ENCODE measurements around the gene CST7. TPM values are rescaled to one million over a fixed set of nuclear protein-coding genes. Genes with fewer than 3 reads are reported as not detected.

The CST7 gene
- total RNA-seq, 6 experiments from 2014 or later, result 1.1 to 4.6 (median 1.5) TPM

- TF ChIP-seq CTCF (IDR thresholded peaks at IDR 0.05) (no peak), POLR2A (IDR thresholded peaks at IDR 0.05) (no peak)
These were observed 21.0 kb downstream of the CST7 start for GRCh38 chr20:24970030-24970553.

GRCh38 chr20:24970754-24971153 is 21.7 kb downstream of the CST7 start:
- H3K36me3 ChIP-seq, result peaks cover 7 to 71% (median 36%) of the 10 kb centered on the region in 4 donors
- intact Hi-C loops (cut with DNase I), result no loop called here
- TF ChIP-seq POLR2A (IDR thresholded peaks at IDR 0.05), result no peak
- H3K27me3 ChIP-seq, result no peaks in the 10 kb centered on the region
- ATAC-seq (peak in 2 of 4 donors; percentile 24 to 30), DNase-seq (peak in 1 of 3 donors; percentile 30)
- 74% methylated on average over 8 of the region's 8 CpGs for WGBS (ENCODE audit: insufficient coverage, low coverage, low lambda C conversion rate, missing lambda C conversion rate)
- no peaks in the 10 kb centered on the region for H3K9me3 ChIP-seq
- no peak overlapping the region for H3K4me3 ChIP-seq
- H3K27ac ChIP-seq, result no peak overlapping the region
- no peaks in the 10 kb centered on the region for H3K4me1 ChIP-seq

More at GRCh38 chr20:24970030-24970553, 21.0 kb downstream of the CST7 start:
- Histone ChIP-seq H3K27me3 (no peaks in the 10 kb centered on the region), H3K4me3 (no peak overlapping the region), H3K4me1 (no peaks in the 10 kb centered on the region), H3K9me3 (no peaks in the 10 kb centered on the region), H3K36me3 (peaks cover 7 to 78% (median 40%) of the 10 kb centered on the region in 4 donors), H3K27ac (no peak overlapping the region)
- 77% methylated on average over 4 of the region's 5 CpGs for WGBS (ENCODE audit: insufficient coverage, low coverage, low lambda C conversion rate, missing lambda C conversion rate)
- ATAC-seq (no peak), DNase-seq (no peak)
- intact Hi-C loops (cut with DNase I), result no loop called here

GRCh38 chr20:24971376-24972101 is 22.5 kb downstream of the CST7 start:
- no peak overlapping the region for H3K27ac ChIP-seq
- DNase-seq (no peak), ATAC-seq (no peak)
- H3K9me3 ChIP-seq, result no peaks in the 10 kb centered on the region
- no peaks in the 10 kb centered on the region for H3K4me1 ChIP-seq
- peaks cover 7 to 69% (median 33%) of the 10 kb centered on the region in 4 donors for H3K36me3 ChIP-seq
- no peaks in the 10 kb centered on the region for H3K27me3 ChIP-seq
- intact Hi-C loops (cut with DNase I), result no loop called here
- no peak for TF ChIP-seq CTCF (IDR thresholded peaks at IDR 0.05)
- no peak for TF ChIP-seq POLR2A (IDR thresholded peaks at IDR 0.05)
- 91% methylated on average over 4 of the region's 6 CpGs for WGBS (ENCODE audit: insufficient coverage, low coverage, low lambda C conversion rate, missing lambda C conversion rate)
- no peak overlapping the region for H3K4me3 ChIP-seq

GRCh38 chr20:24972341-24972740 is 23.3 kb downstream of the CST7 start:
- H3K27ac ChIP-seq, result no peak overlapping the region
- no CpG with 5 or more reads among the region's 2 CpGs for WGBS (ENCODE audit: insufficient coverage, low coverage, low lambda C conversion rate, missing lambda C conversion rate)
- H3K4me3 ChIP-seq, result no peak overlapping the region
- TF ChIP-seq CTCF (IDR thresholded peaks at IDR 0.05) (no peak), POLR2A (IDR thresholded peaks at IDR 0.05) (no peak)
- intact Hi-C loops (cut with DNase I), result no loop called here
- peaks cover 7 to 67% (median 30%) of the 10 kb centered on the region in 4 donors for H3K36me3 ChIP-seq
- no peaks in the 10 kb centered on the region for H3K9me3 ChIP-seq
- DNase-seq (no peak), ATAC-seq (no peak)
- no peaks in the 10 kb centered on the region for H3K27me3 ChIP-seq
- H3K4me1 ChIP-seq, result peaks cover 0 to 7% (median 1%) of the 10 kb centered on the region in 4 donors

GRCh38 chr20:24977336-24977735 is 28.3 kb downstream of the CST7 start:
- peak in 1 of 4 donors; percentile 7 for ATAC-seq
- Histone ChIP-seq H3K4me3 (no peak overlapping the region), H3K9me3 (no peaks in the 10 kb centered on the region), H3K27me3 (no peaks in the 10 kb centered on the region), H3K27ac (peak overlapping the region in 2 of 3 donors; percentile 30 to 64), H3K36me3 (peaks cover 7 to 35% (median 11%) of the 10 kb centered on the region in 4 donors), H3K4me1 (peaks cover 0 to 26% (median 6%) of the 10 kb centered on the region in 4 donors)
- intact Hi-C loops (cut with DNase I), result no loop called here
- peak in 1 of 3 donors; percentile 43 for DNase-seq
- TF ChIP-seq CTCF (IDR thresholded peaks at IDR 0.05) (no peak), POLR2A (IDR thresholded peaks at IDR 0.05) (no peak)
- WGBS (ENCODE audit: insufficient coverage, low coverage, low lambda C conversion rate, missing lambda C conversion rate), result 100% methylated on average over 1 of the region's 1 CpG

Data from right lobe of liver (tissue), 6 donors.